Measurements from ENCODE around the gene IL4I1. TPM values are rescaled to one million over a fixed set of nuclear protein-coding genes. Genes with fewer than 3 reads are reported as not detected.

Gene IL4I1
- polyA plus RNA-seq, 3 donors = 5.6 to 7.6 (median 7.0) TPM

DNA sequence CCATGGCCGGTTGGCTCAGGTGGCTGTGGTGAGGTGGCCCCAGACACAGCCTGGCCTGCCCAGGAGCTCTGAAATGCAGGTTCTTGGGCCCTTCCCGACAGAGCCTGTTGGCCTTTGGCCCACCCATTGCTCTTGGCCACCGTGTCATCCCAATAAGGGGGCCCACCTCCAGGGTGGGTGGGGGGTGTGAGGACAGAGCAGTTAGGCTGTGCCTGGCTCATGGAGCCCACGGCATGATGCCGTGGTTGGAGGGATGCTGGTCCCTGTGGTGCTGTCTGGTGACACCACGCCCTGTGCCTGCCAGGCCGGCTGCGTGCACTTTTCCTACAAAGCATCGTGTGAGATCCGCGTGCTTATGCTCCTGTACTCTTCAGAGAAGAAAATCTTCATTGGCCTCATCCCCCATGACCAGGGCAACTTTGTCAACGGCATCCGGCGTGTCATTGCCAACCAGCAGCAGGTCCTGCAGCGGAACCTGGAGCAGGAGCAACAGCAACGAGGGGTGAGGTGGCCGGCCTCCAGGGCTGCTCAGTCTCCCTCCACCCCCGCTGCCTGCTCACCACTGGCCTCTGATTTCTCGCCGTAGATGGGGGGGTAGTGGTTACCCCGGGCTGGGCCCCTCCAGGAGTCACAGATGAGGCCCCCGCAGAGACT lies 36.9 kb downstream of the IL4I1 start:
- no peak overlapping the region for H3K27ac Mint-ChIP-seq

DNA sequence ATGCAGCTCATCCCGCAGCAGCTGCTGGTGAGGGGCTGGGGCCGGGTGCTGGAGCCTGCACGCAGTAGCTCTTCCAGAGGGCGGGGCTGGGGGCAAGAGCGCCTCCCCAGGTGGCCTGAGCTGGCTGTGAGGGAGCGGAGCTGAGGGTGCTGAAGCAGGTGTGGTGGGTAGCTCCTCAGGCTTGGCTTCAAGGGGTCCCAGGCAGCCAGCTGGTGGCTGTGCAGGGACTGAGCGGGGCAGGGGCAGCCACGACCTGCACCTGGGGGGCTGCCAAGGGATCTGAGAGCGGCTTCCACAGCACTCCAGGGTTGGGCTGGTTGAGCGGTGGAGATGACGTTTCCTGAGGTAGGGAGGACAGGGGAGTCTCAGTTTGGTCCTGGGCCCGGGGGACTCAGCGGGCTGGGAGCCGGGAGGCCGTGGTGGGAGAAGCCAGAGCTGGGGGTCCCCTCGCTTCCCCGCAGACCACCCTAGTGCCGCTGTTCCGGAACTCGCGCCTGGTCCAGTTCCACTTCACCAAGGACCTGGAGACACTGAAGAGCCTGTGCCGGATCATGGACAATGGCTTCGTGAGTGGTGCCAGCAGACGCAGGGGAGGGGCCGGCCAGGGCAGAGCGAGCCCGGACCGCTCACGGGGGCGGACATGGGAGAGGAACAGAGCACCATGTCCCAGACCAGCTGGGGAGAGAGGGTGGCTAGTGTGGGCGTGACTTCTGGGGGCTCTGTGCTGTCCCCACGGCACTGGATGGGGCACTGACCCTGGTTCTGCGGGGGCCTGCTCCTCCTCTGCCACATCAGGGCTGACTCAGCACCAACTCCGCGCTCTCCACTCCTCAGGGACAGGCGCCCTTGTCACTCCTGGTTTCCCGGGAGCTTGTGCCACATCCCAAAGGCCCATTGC lies 38.4 kb downstream of the IL4I1 start:
- H3K36me3 ChIP-seq (replicated peaks in 1 of 2; ENCODE audit: control insufficient read depth in 1 of 2, insufficient read depth in 2 of 2, low read length in 2 of 2) = peaks cover 45 to 60% of the 10 kb centered on the region in 2 donors
- H3K9me3 ChIP-seq (replicated peaks in 1 of 2; ENCODE audit: control insufficient read depth in 1 of 2, insufficient read depth in 1 of 2, low read length in 2 of 2) = no peaks in the 10 kb centered on the region
- H2AFZ ChIP-seq (ENCODE audit: insufficient read depth, low read depth, low read length, poor library complexity, severe bottlenecking) = no peak overlapping the region
- no peak for DNase-seq
- Mint-ChIP-seq H3K4me1 (peaks cover 9% of the 10 kb centered on the region), H3K9me3 (no peaks in the 10 kb centered on the region), H3K36me3 (peaks cover 31 to 64% of the 10 kb centered on the region in 2 donors), H3K27ac (no peak overlapping the region), H3K4me3 (no peak overlapping the region), H3K27me3 (ENCODE audit: low read depth in 3 of 3) (peaks cover 2 to 4% (median 2%) of the 10 kb centered on the region in 3 donors)
- no peak overlapping the region for H3K4me3 ChIP-seq (replicated peaks in 1 of 3; ENCODE audit: low read depth in 2 of 3, low read length in 3 of 3)
- no peak overlapping the region for H3K27ac ChIP-seq (ENCODE audit: low read depth in 1 of 2, low read length in 2 of 2)
- no peaks in the 10 kb centered on the region for H3K4me1 ChIP-seq (ENCODE audit: control insufficient read depth in 1 of 2, insufficient read depth in 2 of 2, low read length in 2 of 2)
- peaks cover 11% of the 10 kb centered on the region for H3K79me2 ChIP-seq (ENCODE audit: insufficient read depth, low read length)
- intact Hi-C loops (cut with micrococcal nuclease) = no loop called here
- peaks cover 79% of the 10 kb centered on the region for H4K20me1 ChIP-seq (ENCODE audit: insufficient read depth, low read length)
- WGBS (ENCODE audit: insufficient coverage) = 95% methylated on average over 37 of the region's 37 CpGs
- H3K4me2 ChIP-seq (replicated peaks; ENCODE audit: extremely low read depth, low read length, poor library complexity, severe bottlenecking) = no peak overlapping the region
- TF ChIP-seq, protein P1, sequence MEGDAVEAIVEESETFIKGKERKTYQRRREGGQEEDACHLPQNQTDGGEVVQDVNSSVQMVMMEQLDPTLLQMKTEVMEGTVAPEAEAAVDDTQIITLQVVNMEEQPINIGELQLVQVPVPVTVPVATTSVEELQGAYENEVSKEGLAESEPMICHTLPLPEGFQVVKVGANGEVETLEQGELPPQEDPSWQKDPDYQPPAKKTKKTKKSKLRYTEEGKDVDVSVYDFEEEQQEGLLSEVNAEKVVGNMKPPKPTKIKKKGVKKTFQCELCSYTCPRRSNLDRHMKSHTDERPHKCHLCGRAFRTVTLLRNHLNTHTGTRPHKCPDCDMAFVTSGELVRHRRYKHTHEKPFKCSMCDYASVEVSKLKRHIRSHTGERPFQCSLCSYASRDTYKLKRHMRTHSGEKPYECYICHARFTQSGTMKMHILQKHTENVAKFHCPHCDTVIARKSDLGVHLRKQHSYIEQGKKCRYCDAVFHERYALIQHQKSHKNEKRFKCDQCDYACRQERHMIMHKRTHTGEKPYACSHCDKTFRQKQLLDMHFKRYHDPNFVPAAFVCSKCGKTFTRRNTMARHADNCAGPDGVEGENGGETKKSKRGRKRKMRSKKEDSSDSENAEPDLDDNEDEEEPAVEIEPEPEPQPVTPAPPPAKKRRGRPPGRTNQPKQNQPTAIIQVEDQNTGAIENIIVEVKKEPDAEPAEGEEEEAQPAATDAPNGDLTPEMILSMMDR (IDR thresholded peaks at IDR 0.05) = no peak
- H3K27me3 ChIP-seq (ENCODE audit: control insufficient read depth in 2 of 2, insufficient read depth in 2 of 2, low read length in 2 of 2) = no peaks in the 10 kb centered on the region
- no peak overlapping the region for H3K9ac ChIP-seq (ENCODE audit: insufficient read depth, low read length, poor library complexity, severe bottlenecking)

More for the DNA sequence above, 36.9 kb downstream of the IL4I1 start:
- no peaks in the 10 kb centered on the region for H3K9me3 ChIP-seq (replicated peaks in 1 of 2; ENCODE audit: control insufficient read depth in 1 of 2, insufficient read depth in 1 of 2, low read length in 2 of 2)
- H3K27me3 ChIP-seq (ENCODE audit: control insufficient read depth in 2 of 2, insufficient read depth in 2 of 2, low read length in 2 of 2) = no peaks in the 10 kb centered on the region
- TF ChIP-seq, protein P1 (IDR thresholded peaks at IDR 0.05) = no peak
- peaks cover 80% of the 10 kb centered on the region for H4K20me1 ChIP-seq (ENCODE audit: insufficient read depth, low read length)
- Mint-ChIP-seq H3K27me3 (ENCODE audit: low read depth in 3 of 3) (peaks cover 0 to 2% (median 1%) of the 10 kb centered on the region in 3 donors), H3K36me3 (peaks cover 43 to 79% of the 10 kb centered on the region in 2 donors), H3K4me3 (no peak overlapping the region), H3K4me1 (peaks cover 7% of the 10 kb centered on the region), H3K9me3 (no peaks in the 10 kb centered on the region)
- no peak overlapping the region for H3K4me2 ChIP-seq (replicated peaks; ENCODE audit: extremely low read depth, low read length, poor library complexity, severe bottlenecking)
- peaks cover under 1 to 2% of the 10 kb centered on the region in 2 donors for H3K4me1 ChIP-seq (ENCODE audit: control insufficient read depth in 1 of 2, insufficient read depth in 2 of 2, low read length in 2 of 2)
- 88% methylated on average over 18 of the region's 22 CpGs for WGBS (ENCODE audit: insufficient coverage)
- peaks cover 19% of the 10 kb centered on the region for H3K79me2 ChIP-seq (ENCODE audit: insufficient read depth, low read length)
- H3K9ac ChIP-seq (ENCODE audit: insufficient read depth, low read length, poor library complexity, severe bottlenecking) = no peak overlapping the region
- DNase-seq = no peak
- intact Hi-C loops (cut with micrococcal nuclease) = no loop called here
- peaks cover 54 to 75% of the 10 kb centered on the region in 2 donors for H3K36me3 ChIP-seq (replicated peaks in 1 of 2; ENCODE audit: control insufficient read depth in 1 of 2, insufficient read depth in 2 of 2, low read length in 2 of 2)
- no peak overlapping the region for H2AFZ ChIP-seq (ENCODE audit: insufficient read depth, low read depth, low read length, poor library complexity, severe bottlenecking)
- no peak overlapping the region for H3K4me3 ChIP-seq (replicated peaks in 1 of 3; ENCODE audit: low read depth in 2 of 3, low read length in 3 of 3)
- H3K27ac ChIP-seq (ENCODE audit: low read depth in 1 of 2, low read length in 2 of 2) = no peak overlapping the region
